HL-60 (cell line): Measurements from ENCODE around the gene MEF2B.

Source experiments
- GABPA ChIP-seq: IDR thresholded peaks from 2 replicates; pipeline ENCODE4 v1.6.1; 2012; ENCODE audit warnings: low read depth
- POLR2AphosphoS5 ChIP-seq: IDR thresholded peaks from 2 replicates; pipeline ENCODE4 v1.6.1; 2012; ENCODE audit warnings: low read depth
- REST ChIP-seq: IDR thresholded peaks from 2 replicates; pipeline ENCODE4 v1.6.1; 2012; ENCODE audit warnings: low read depth; ENCODE audit not compliant: insufficient replicate concordance
- TF ChIP-seq, protein P1 (sequence below): IDR thresholded peaks from one replicate; pipeline ENCODE4 v1.5.1; 2011; ENCODE audit warnings: low read length, control low read depth, inconsistent platforms; ENCODE audit not compliant: insufficient read depth

- TF ChIP-seq, protein P1, sequence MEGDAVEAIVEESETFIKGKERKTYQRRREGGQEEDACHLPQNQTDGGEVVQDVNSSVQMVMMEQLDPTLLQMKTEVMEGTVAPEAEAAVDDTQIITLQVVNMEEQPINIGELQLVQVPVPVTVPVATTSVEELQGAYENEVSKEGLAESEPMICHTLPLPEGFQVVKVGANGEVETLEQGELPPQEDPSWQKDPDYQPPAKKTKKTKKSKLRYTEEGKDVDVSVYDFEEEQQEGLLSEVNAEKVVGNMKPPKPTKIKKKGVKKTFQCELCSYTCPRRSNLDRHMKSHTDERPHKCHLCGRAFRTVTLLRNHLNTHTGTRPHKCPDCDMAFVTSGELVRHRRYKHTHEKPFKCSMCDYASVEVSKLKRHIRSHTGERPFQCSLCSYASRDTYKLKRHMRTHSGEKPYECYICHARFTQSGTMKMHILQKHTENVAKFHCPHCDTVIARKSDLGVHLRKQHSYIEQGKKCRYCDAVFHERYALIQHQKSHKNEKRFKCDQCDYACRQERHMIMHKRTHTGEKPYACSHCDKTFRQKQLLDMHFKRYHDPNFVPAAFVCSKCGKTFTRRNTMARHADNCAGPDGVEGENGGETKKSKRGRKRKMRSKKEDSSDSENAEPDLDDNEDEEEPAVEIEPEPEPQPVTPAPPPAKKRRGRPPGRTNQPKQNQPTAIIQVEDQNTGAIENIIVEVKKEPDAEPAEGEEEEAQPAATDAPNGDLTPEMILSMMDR = no peak
- TF ChIP-seq GABPA (no peak), POLR2AphosphoS5 (no peak), REST (no peak)
Observed at GRCh38 chr19:19103167-19103566, 66.9 kb downstream of the MEF2B start.
